NCI-H526 (cell line): ENCODE results near the gene TRRAP.

Source experiments
- DNase-seq, 2 experiments: peaks; one replicate each; lab custom pipeline; 2025; lab: John Stamatoyannopoulos, UW

Gene TRRAP

GRCh38 chr7:98902523-98902922 lies 24.2 kb downstream of the TRRAP start:
- DNase-seq, result no peak

- no peak for DNase-seq
Measured at GRCh38 chr7:98903246-98903645, 24.9 kb downstream of the TRRAP start.

- no peak for DNase-seq
Measured at GRCh38 chr7:98907570-98907969, 29.2 kb downstream of the TRRAP start.

DNA sequence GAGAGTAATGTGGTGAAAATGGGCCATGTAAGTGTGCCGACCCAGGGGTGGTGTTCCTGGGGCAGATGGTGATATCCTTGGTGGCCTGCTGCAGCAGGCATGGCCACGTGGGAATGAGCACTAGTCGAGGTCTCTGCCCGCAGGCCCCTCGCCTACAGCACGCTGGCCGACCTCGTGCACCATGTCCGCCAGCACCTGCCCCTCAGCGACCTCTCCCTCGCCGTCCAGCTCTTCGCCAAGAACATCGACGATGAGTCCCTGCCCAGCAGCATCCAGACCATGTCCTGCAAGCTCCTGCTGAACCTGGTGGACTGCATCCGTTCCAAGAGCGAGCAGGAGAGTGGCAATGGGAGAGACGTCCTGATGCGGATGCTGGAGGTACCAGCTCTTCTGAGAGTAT lies 30.3 kb downstream of the TRRAP start:
- no peak for DNase-seq

- no peak for DNase-seq
Measured at GRCh38 chr7:98909487-98909886, 31.2 kb downstream of the TRRAP start.

DNA sequence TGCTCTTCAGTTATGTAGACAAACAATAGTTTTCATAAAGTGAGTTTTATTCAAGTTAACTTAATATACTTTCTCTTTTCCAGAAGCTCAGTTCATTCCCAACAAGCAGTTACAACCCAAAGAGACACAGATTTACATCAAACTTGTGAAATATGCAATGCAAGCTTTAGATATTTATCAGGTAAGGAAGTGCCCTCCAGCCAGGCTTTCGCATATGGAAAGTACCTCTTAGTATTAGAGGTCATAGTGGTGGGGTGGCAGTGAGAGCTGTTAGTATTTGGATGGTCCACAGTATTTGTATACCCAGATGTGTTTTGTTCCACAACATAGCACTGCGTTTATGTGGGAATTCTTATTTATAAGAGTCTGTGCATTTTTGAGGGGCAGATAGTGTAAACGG lies 32.1 kb downstream of the TRRAP start:
- DNase-seq, result peak; percentile 28 to 46

DNA sequence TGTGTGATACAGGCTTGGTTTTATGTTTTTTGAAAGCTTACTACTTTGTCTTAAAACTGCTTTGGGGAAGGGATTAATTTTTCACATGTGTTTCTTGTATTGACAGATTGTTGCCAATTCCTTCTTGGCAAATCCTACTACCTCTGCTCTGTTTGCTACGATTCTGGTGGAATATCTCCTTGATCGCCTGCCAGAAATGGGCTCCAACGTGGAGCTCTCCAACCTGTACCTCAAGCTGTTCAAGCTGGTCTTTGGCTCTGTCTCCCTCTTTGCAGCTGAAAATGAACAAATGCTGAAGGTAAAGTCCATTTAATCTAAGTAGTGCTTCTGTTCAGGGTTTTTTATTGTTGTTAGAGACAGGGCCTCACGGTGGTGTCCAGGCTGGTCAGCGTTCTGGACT lies 33.6 kb downstream of the TRRAP start:
- DNase-seq, result no peak

DNA sequence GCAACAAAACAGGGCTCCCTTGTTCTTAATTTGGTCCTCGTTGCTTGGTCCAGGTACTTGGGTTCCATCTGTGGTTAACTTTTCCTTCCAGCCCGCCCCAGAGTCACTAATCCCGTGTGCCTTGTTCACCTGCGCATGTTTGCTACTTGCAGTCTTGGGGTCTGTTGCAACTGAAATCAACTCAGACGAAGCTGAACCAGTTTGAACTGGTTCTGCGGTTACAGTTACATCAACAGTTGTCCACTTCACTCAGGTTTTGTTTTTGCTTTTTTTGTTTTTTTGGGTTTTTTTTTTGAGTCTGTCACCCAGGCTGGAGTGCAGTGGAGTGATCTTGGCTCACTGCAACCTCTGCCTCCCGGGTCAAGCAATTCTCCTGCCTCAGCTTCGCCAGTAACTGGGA lies 34.7 kb downstream of the TRRAP start:
- no peak for DNase-seq

DNA sequence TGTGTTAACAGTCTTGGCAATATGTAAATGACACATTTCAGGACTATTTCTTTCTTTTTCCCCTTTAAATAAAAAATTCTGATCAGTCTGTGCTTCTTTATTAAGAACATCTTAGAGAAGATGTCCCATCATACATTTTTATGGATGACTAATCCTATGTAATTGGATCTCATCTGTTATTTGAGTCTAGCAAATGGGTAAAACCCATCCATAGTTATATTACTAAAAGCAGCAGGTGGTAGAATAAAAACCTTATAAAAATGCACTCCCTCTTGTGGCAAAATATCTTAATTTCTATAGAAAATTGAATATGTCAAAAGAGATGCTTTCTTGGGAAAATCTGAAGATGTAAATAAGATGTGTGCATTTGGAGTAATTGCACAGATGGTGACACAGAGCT lies 35.3 kb downstream of the TRRAP start:
- DNase-seq, result no peak

GRCh38 chr7:98917331-98917730 lies 39.0 kb downstream of the TRRAP start:
- DNase-seq, result no peak

- DNase-seq, result no peak
Measured at GRCh38 chr7:98921608-98922372, 43.5 kb downstream of the TRRAP start.

GRCh38 chr7:98922392-98923187 lies 44.3 kb downstream of the TRRAP start:
- DNase-seq, result no peak

GRCh38 chr7:98923512-98923911 lies 45.2 kb downstream of the TRRAP start:
- no peak for DNase-seq

- no peak for DNase-seq
Measured at GRCh38 chr7:98927125-98927524, 48.8 kb downstream of the TRRAP start.

GRCh38 chr7:98930464-98930863 lies 52.1 kb downstream of the TRRAP start:
- DNase-seq, result peak in 1 of 2 experiments; percentile 31

GRCh38 chr7:98930921-98931320 lies 52.6 kb downstream of the TRRAP start:
- DNase-seq, result no peak

- DNase-seq, result no peak
Measured at GRCh38 chr7:98933321-98933720, 55.0 kb downstream of the TRRAP start.

DNA sequence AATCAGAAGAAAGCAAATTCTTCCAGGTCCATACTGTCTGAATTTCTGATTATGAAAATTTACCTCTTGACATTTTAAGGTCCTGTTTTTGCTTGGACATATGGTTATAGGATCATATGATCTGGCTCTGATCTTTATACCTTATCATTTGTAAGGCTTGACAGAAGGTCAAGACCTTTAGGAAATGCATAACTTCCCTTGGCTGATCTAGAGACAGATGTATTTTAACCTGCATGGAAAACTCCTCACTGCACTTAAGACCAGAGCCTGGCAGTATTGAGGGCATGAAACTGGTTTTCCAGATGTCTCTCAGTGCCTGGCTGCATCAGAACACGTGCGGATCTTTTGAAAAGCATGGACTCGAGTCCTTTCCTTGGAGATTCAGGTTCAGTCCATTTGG lies 55.9 kb downstream of the TRRAP start:
- DNase-seq, result no peak

GRCh38 chr7:98935811-98936210 lies 57.5 kb downstream of the TRRAP start:
- DNase-seq, result no peak

GRCh38 chr7:98943336-98943735 lies 65.0 kb downstream of the TRRAP start:
- DNase-seq, result no peak

GRCh38 chr7:98944386-98944785 lies 66.1 kb downstream of the TRRAP start:
- no peak for DNase-seq

DNA sequence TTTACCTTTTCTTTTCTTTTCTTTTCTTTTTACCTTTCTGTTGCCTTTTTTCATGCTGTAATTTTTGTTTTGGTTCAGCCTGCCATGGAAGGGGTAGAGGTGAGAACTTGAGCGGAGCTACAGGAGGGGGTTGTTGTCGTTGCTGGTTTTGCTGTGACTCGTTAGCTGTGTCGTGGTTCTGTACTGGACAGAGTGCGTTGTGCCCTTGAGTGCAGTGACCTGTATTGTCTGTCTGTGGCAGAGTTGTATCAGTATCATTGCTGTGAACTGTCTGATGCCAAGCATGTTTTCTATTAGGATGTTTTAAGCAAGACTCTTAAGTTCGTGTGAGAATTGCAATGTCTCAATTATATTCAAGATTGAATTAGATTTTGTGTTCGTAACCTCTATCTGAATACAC lies 67.5 kb downstream of the TRRAP start:
- no peak for DNase-seq

GRCh38 chr7:98946389-98946788 lies 68.1 kb downstream of the TRRAP start:
- DNase-seq, result no peak
